K562 (cell line): ENCODE measurements around the gene CCDC28B. TPM values are rescaled to one million over a fixed set of nuclear protein-coding genes. Genes with fewer than 3 reads are reported as not detected.

Experiments used
- ATAC-seq: fragments of 200-7000 bp; cut with Tn5 transposase; 3 replicates; pipeline ENCODE4 v1.9.1; 2020; ENCODE audit warnings: moderate library complexity
- BruUV-seq: library from RNA; stranded (reverse); fragments of 400-500 nt; replicated peaks from 2 replicates; lab custom pipeline; 2021; lab: Mats Ljungman, UMichigan
- CTCF ChIA-PET: fragments of 300-600 bp; formaldehyde crosslinking; extraction: SDS; loops from one replicate; lab custom pipeline; 2021; ENCODE audit warnings: low intra/inter-chr PET ratio; lab: Yijun Ruan, JAX
- POLR2A ChIA-PET: fragments of 300-600, 350-650 bp; sonication (Branson Sonifier 250); formaldehyde crosslinking; extraction: SDS; loops from one replicate; lab custom pipeline; 2021; ENCODE audit warnings: antibody characterized with exemption, inconsistent platforms; lab: Yijun Ruan, JAX
- DNase-seq, 4 experiments: peaks; one replicate each; pipeline versions ENCODE4 v3.0.0 to v3.0.0-alpha.2; 2011 to 2018; ENCODE audit warnings: low spot score in 3 of 4, mixed read lengths in 3 of 4; ENCODE audit errors: extremely low read depth in 1 of 4
- FAIRE-seq: peaks from 2 replicates; lab custom pipeline; 2011; peaks lifted over from hg19 to GRCh38; lab: Jason Lieb, UNC
- H2AFZ ChIP-seq: 2 replicates; pipeline ENCODE4 v1.6.0; 2011; ENCODE audit warnings: low read depth, low read length, control low read depth, inconsistent platforms
- H3K27ac ChIP-seq: fragments of 200-600 bp; 3 replicates; pipeline ENCODE4 v1.8.0; 2011; ENCODE audit warnings: low read depth, mild to moderate bottlenecking, control low read depth, inconsistent platforms, low read length, moderate library complexity, mixed read lengths; ENCODE audit errors: extremely low read depth
- H3K27me3 ChIP-seq, 2 experiments: fragments of 300-600 bp in 1 of 2; 2 replicates in 1 of 2; 3 replicates in 1 of 2; pipeline versions ENCODE4 v1.6.0 to v1.8.0; 2011; ENCODE audit warnings: inconsistent platforms in 2 of 2, low read length in 2 of 2, mild to moderate bottlenecking in 1 of 2, mixed read lengths in 1 of 2, moderate library complexity in 1 of 2; ENCODE audit not compliant: control insufficient read depth in 2 of 2, insufficient read depth in 2 of 2
- H3K36me3 ChIP-seq: fragments of 300-600 bp; 3 replicates; pipeline ENCODE4 v1.8.0; 2011; ENCODE audit warnings: mild to moderate bottlenecking, low read length, inconsistent platforms; ENCODE audit not compliant: control insufficient read depth, insufficient read depth
- H3K4me1 ChIP-seq, 2 experiments: fragments of 200-600 bp in 1 of 2; replicated peaks in 1 of 2; 2 replicates in 1 of 2; 3 replicates in 1 of 2; pipeline versions ENCODE4 v1.5.1 to v1.8.0; 2011; ENCODE audit warnings: inconsistent platforms in 2 of 2, low read length in 2 of 2, mild to moderate bottlenecking in 1 of 2, mixed read lengths in 1 of 2, moderate library complexity in 1 of 2; ENCODE audit not compliant: control insufficient read depth in 2 of 2, insufficient read depth in 2 of 2
- H3K4me2 ChIP-seq: 2 replicates; pipeline ENCODE4 v1.6.1; 2011; ENCODE audit warnings: low read length, control low read depth, inconsistent platforms, mixed read lengths; ENCODE audit not compliant: insufficient read depth
- H3K4me3 ChIP-seq: fragments of 200-600 bp; sonication (generic), shearing (Covaris generic); 2 replicates; pipeline ENCODE4 v1.5.1; 2016; ENCODE audit warnings: control low read depth, inconsistent platforms
- H3K79me2 ChIP-seq: fragments of 200-600 bp; 3 replicates; pipeline ENCODE4 v1.8.0; 2011; ENCODE audit warnings: low read length, inconsistent platforms; ENCODE audit not compliant: control insufficient read depth, insufficient read depth
- H3K9ac ChIP-seq, 2 experiments: 2 replicates each; pipeline versions ENCODE4 v1.6.0 to v1.6.1; 2011; ENCODE audit warnings: low read depth in 2 of 2, low read length in 2 of 2, control low read depth in 1 of 2, inconsistent platforms in 1 of 2, mild to moderate bottlenecking in 1 of 2, mixed read lengths in 1 of 2; ENCODE audit not compliant: insufficient read depth in 1 of 2
- H3K9me1 ChIP-seq: one replicate; pipeline ENCODE4 v1.6.0; 2011; ENCODE audit warnings: inconsistent platforms, mild to moderate bottlenecking, low read length, moderate library complexity; ENCODE audit not compliant: control insufficient read depth, insufficient read depth
- H3K9me3 ChIP-seq: replicated peaks from 2 replicates; pipeline ENCODE4 v1.5.1; 2011; ENCODE audit warnings: low read depth, low read length, inconsistent platforms; ENCODE audit not compliant: control insufficient read depth, insufficient read depth
- H4K20me1 ChIP-seq: replicated peaks from 2 replicates; pipeline ENCODE4 v1.6.1; 2011; ENCODE audit warnings: low read length, inconsistent platforms, mixed read lengths; ENCODE audit not compliant: control insufficient read depth, insufficient read depth
- BCL6 ChIP-seq: fragments of 250-450 bp; sonication (Bioruptor Pico); IDR thresholded peaks from 2 replicates; pipeline ENCODE4 v1.4.0; 2020
- CBFA2T3 ChIP-seq: fragments of 450-650 bp; IDR thresholded peaks from 2 replicates; pipeline ENCODE4 v1.6.1; 2017
- CSDE1 ChIP-seq, 2 experiments: fragments of 450-650 bp; IDR thresholded peaks; 2 replicates each; pipeline ENCODE4 v1.6.1; 2016; ENCODE audit warnings: mild to moderate bottlenecking in 1 of 2
- GTF2B ChIP-seq: IDR thresholded peaks from 2 replicates; pipeline ENCODE4 v1.6.1; 2011; ENCODE audit not compliant: insufficient read length; ENCODE audit errors: extremely low read depth
- HSF4 ChIP-seq: fragments of 250-450 bp; sonication (Bioruptor Pico); IDR thresholded peaks from 2 replicates; pipeline ENCODE4 v2.1.2; 2022; ENCODE audit warnings: mild to moderate bottlenecking, moderate library complexity, borderline replicate concordance
- LCOR ChIP-seq: sonication (generic); formaldehyde crosslinking; IDR thresholded peaks from 2 replicates; pipeline ENCODE4 v1.8.0; 2022; ENCODE audit warnings: mild to moderate bottlenecking, missing genetic modification reagents
- NFIC ChIP-seq: fragments of 450-650 bp; IDR thresholded peaks from 2 replicates; pipeline ENCODE4 v1.6.1; 2017; ENCODE audit warnings: mild to moderate bottlenecking, inconsistent platforms
- RAD21 ChIP-seq, 2 experiments: fragments of 250-450 bp in 1 of 2; fragments of 450-650 bp in 1 of 2; sonication (Bioruptor Pico) in 1 of 2; formaldehyde crosslinking in 1 of 2; IDR thresholded peaks in 1 of 2; conservative IDR thresholded peaks in 1 of 2; 2 replicates each; pipeline versions ENCODE4 v1.4.0 to v1.8.0; 2020 to 2022; ENCODE audit warnings: mild to moderate bottlenecking in 2 of 2, moderate library complexity in 1 of 2
- SMARCC2 ChIP-seq: fragments of 450-650 bp; IDR thresholded peaks from 2 replicates; pipeline ENCODE4 v1.6.1; 2017; ENCODE audit warnings: antibody characterized with exemption, moderate library complexity, mild to moderate bottlenecking, low read depth
- SRSF9 ChIP-seq: fragments of 200-400 bp; formaldehyde crosslinking; IDR thresholded peaks from 2 replicates; pipeline ENCODE4 v1.6.1; 2017; ENCODE audit warnings: low read depth, low read length, borderline replicate concordance
- ZBTB9 ChIP-seq: fragments of 450-650 bp; formaldehyde crosslinking; IDR thresholded peaks from 2 replicates; pipeline ENCODE4 v1.4.0; 2020; ENCODE audit warnings: mild to moderate bottlenecking, moderate library complexity
- ZFPM2 ChIP-seq: fragments of 250-450 bp; sonication (Bioruptor Pico); IDR thresholded peaks from 2 replicates; pipeline ENCODE4 v1.5.1; 2022; ENCODE audit warnings: mild to moderate bottlenecking
- ZNF316 ChIP-seq: fragments of 450-650 bp; IDR thresholded peaks from 2 replicates; pipeline ENCODE4 v1.6.1; 2016
- ZNF830 ChIP-seq: fragments of 250-450 bp; sonication (Bioruptor Pico); IDR thresholded peaks from 2 replicates; pipeline ENCODE4 v1.5.0; 2021; ENCODE audit warnings: mild to moderate bottlenecking
- ZSCAN32 ChIP-seq: fragments of 450-650 bp; formaldehyde crosslinking; IDR thresholded peaks from 2 replicates; pipeline ENCODE4 v1.4.0; 2020; ENCODE audit warnings: mild to moderate bottlenecking, moderate library complexity
- WGBS: fragments of 100-300 bp; shearing (Covaris generic); methylation state at CpG from one replicate; pipeline ENCODE4 v1.1.6; 2016; ENCODE audit warnings: low coverage, mixed read lengths; ENCODE audit not compliant: insufficient coverage; ENCODE audit errors: missing lambda C conversion rate; 5-methylcytosine and 5-hydroxymethylcytosine counted together
- in situ Hi-C: fragments of 300-500 bp; cut with MboI; formaldehyde crosslinking; loops from 4 replicates; pipeline ENCODE4 v1.15.0; 2018; ENCODE audit warnings: inconsistent platforms, mixed read lengths
- intact Hi-C: fragments of 100-400 bp; cut with micrococcal nuclease; formaldehyde crosslinking; loops from 2 replicates; pipeline ENCODE4 v1.14.2; 2022
- polyA plus RNA-seq, 8 experiments: library from polyadenylated mRNA; depleted of rRNA in 4 of 8; stranded (reverse) in 5 of 8; unstranded in 3 of 8; fragments of >200 nt; fragmentation: Nextera tagmentation in 2 of 8; fragmentation: Illumina TruSeq in 1 of 8; extraction: Ambion mirVana in 2 of 8; extraction: Trizol in 1 of 8; gene quantifications; 2 replicates each; pipeline versions ENCODE4 v1.2.1 to v1.2.3, GENCODE V29; 2011 to 2014; ENCODE audit warnings: inconsistent platforms in 1 of 8, missing spikeins in 1 of 8
- total RNA-seq, 7 experiments: library from RNA; depleted of rRNA in 6 of 7; stranded (reverse); fragments of >200 nt in 6 of 7; fragmentation: Illumina TruSeq in 2 of 7; extraction: Trizol in 2 of 7; gene quantifications; 2 replicates each; pipeline versions ENCODE4 v1.2.1 to v1.2.3, GENCODE V29; 2011 to 2021; ENCODE audit warnings: low replicate concordance in 1 of 7
- TF ChIP-seq, protein P1 (sequence below): fragments of 450-650 bp; IDR thresholded peaks from 2 replicates; pipeline ENCODE4 v1.6.1; 2018; ENCODE audit warnings: mild to moderate bottlenecking, low read depth; ENCODE audit not compliant: partially characterized antibody
- TF ChIP-seq, protein P2 (sequence below), 2 experiments: fragments of 150-350 bp in 1 of 2; IDR thresholded peaks; 2 replicates each; pipeline ENCODE4 v1.6.1; 2012 to 2016; ENCODE audit warnings: low read depth in 2 of 2, low read length in 2 of 2, mild to moderate bottlenecking in 1 of 2, moderate library complexity in 1 of 2

The CCDC28B gene
- total and polyA plus RNA-seq, 9 of the 15 experiments (the other 6 are each of a cell fraction or from before 2014, with no cell fraction given) = 5.7 to 54.5 (median 31.7) TPM

DNA sequence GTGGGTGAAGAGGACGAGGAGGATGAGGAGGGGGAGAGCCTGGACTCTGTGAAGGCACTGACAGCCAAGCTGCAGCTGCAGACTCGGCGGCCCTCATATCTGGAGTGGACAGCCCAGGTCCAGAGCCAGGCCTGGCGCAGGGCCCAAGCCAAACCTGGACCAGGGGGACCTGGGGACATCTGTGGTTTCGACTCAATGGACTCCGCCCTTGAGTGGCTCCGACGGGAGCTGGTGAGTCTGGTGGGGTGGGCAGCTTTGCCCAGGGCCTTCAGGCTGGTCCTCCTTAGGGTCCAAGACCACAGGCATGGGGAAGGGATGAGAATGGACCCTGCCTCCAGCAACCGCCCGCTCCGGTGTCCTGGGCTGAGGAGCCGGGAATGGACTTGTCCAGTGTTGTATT, 47.1 kb downstream of the CCDC28B start:
- H3K79me2 ChIP-seq = no peaks in the 10 kb centered on the region
- peaks cover 29 to 33% of the 10 kb centered on the region in 2 experiments; a peak in 4 of 5 replicates for H3K4me1 ChIP-seq
- H3K27ac ChIP-seq = no peak overlapping the region
- no peaks in the 10 kb centered on the region for H4K20me1 ChIP-seq
- DNase-seq (no peak), FAIRE-seq (no peak), ATAC-seq (0 out of 3 replicates have a peak, but pooled peaks have one; percentile 2)
- intact Hi-C loops = loop anchor here (5.0 kb wide), 1 partner anchor 40 kb away; the partner anchor contains the start of genes DCDC2B and IQCC
- in situ Hi-C loops = no loop called here
- 66% methylated on average over 12 of the region's 12 CpGs for WGBS
- peak overlapping the region; percentile 99 for H2AFZ ChIP-seq
- H3K9me3 ChIP-seq = no peaks in the 10 kb centered on the region
- H3K9me1 ChIP-seq = no peaks in the 10 kb centered on the region
- POLR2A ChIA-PET = interaction anchor here (0.8 to 1.9 kb wide), 10 partner anchors 8 to 90 kb away, joined by 3 to 9 read pairs (median 4); partner anchors contain the start of gene IQCC
- H3K4me2 ChIP-seq = no peak overlapping the region
- peak overlapping the region in 1 of 2 experiments; percentile 49; a peak in 2 of 4 replicates for H3K9ac ChIP-seq
- no TSS peak for BruUV-seq
- H3K36me3 ChIP-seq = no peaks in the 10 kb centered on the region
- no peaks in the 10 kb centered on the region for H3K27me3 ChIP-seq
- CTCF ChIA-PET = interaction anchor here (1.4 kb wide), 1 partner anchor 31 kb away, joined by 8 read pairs; no protein-coding TSS in a partner anchor
- no peak overlapping the region for H3K4me3 ChIP-seq
- no peak for TF ChIP-seq LCOR (CRISPR knock-in tag)
- TF ChIP-seq RAD21 (CRISPR knock-in tag; conservative IDR thresholded peaks at IDR 0.05 in 1 of 2, IDR thresholded peaks at IDR 0.05 in 1 of 2) = no peak
- TF ChIP-seq GTF2B = no peak
- no peak for TF ChIP-seq CSDE1 (IDR thresholded peaks at IDR 0.05)
- no peak for TF ChIP-seq ZNF316
- TF ChIP-seq ZNF830 (CRISPR knock-in tag) = 0 out of 2 replicates have a peak, but pooled peaks have one; percentile 38
- no peak for TF ChIP-seq SMARCC2
- TF ChIP-seq CBFA2T3 = peak; percentile 34; the same call in 1 of the 2 replicates
- no peak for TF ChIP-seq ZBTB9 (CRISPR knock-in tag)
- TF ChIP-seq ZSCAN32 (CRISPR knock-in tag) = no peak
- TF ChIP-seq, protein P1, sequence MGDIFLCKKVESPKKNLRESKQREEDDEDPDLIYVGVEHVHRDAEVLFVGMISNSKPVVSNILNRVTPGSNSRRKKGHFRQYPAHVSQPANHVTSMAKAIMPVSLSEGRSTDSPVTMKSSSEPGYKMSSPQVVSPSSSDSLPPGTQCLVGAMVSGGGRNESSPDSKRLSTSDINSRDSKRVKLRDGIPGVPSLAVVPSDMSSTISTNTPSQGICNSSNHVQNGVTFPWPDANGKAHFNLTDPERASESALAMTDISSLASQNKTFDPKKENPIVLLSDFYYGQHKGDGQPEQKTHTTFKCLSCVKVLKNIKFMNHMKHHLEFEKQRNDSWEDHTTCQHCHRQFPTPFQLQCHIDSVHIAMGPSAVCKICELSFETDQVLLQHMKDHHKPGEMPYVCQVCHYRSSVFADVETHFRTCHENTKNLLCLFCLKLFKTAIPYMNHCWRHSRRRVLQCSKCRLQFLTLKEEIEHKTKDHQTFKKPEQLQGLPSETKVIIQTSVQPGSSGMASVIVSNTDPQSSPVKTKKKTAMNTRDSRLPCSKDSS = no peak
- TF ChIP-seq HSF4 = no peak
- no peak for TF ChIP-seq ZFPM2 (CRISPR knock-in tag)
- no peak for TF ChIP-seq SRSF9
- TF ChIP-seq BCL6 (CRISPR knock-in tag) = no peak
- TF ChIP-seq, protein P2, sequence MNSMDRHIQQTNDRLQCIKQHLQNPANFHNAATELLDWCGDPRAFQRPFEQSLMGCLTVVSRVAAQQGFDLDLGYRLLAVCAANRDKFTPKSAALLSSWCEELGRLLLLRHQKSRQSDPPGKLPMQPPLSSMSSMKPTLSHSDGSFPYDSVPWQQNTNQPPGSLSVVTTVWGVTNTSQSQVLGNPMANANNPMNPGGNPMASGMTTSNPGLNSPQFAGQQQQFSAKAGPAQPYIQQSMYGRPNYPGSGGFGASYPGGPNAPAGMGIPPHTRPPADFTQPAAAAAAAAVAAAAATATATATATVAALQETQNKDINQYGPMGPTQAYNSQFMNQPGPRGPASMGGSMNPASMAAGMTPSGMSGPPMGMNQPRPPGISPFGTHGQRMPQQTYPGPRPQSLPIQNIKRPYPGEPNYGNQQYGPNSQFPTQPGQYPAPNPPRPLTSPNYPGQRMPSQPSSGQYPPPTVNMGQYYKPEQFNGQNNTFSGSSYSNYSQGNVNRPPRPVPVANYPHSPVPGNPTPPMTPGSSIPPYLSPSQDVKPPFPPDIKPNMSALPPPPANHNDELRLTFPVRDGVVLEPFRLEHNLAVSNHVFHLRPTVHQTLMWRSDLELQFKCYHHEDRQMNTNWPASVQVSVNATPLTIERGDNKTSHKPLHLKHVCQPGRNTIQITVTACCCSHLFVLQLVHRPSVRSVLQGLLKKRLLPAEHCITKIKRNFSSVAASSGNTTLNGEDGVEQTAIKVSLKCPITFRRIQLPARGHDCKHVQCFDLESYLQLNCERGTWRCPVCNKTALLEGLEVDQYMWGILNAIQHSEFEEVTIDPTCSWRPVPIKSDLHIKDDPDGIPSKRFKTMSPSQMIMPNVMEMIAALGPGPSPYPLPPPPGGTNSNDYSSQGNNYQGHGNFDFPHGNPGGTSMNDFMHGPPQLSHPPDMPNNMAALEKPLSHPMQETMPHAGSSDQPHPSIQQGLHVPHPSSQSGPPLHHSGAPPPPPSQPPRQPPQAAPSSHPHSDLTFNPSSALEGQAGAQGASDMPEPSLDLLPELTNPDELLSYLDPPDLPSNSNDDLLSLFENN (IDR thresholded peaks at IDR 0.05; ENCODE audit: low read depth in 2 of 2, low read length in 2 of 2) = no peak
- no peak for TF ChIP-seq NFIC
